ENCODE results near the gene OOSP1. TPM values are rescaled to one million over a fixed set of nuclear protein-coding genes. Genes with fewer than 3 reads are reported as not detected.
"Not testable (repeated sequence)": the region's sequence is repeated elsewhere in the genome, so short reads cannot be mapped to it uniquely, and the experiment has no call there.

The OOSP1 gene
- total RNA-seq, 1 donor from 2014 or later, result not detected

- no peak for DNase-seq (ENCODE audit: low read depth in 2 of 2)
Measured at GRCh38 chr11:59960502-59961381, 22.5 kb downstream of the OOSP1 start.

GRCh38 chr11:59962107-59962482, 23.9 kb downstream of the OOSP1 start:
- no peak for DNase-seq (ENCODE audit: low read depth in 2 of 2)

GRCh38 chr11:59963733-59964132, 25.5 kb downstream of the OOSP1 start, which contains the start of gene OOSP4A:
Gene OOSP4A (plus strand): TSS chr11:59964033. CDS start chr11:59964033, 0 bp downstream.
- no peak for DNase-seq (ENCODE audit: low read depth in 2 of 2)

GRCh38 chr11:59965424-59965823, 27.2 kb downstream of the OOSP1 start:
- no peak for DNase-seq (ENCODE audit: low read depth in 2 of 2)

- no peak for DNase-seq (ENCODE audit: low read depth in 2 of 2)
Measured at GRCh38 chr11:59966201-59966600, 28.0 kb downstream of the OOSP1 start.

GRCh38 chr11:59967677-59968394, 29.6 kb downstream of the OOSP1 start:
- DNase-seq (ENCODE audit: low read depth in 2 of 2), result no peak

GRCh38 chr11:59968395-59968783, 30.2 kb downstream of the OOSP1 start:
- no peak for DNase-seq (ENCODE audit: low read depth in 2 of 2)

- no peak for DNase-seq (ENCODE audit: low read depth in 2 of 2)
Measured at GRCh38 chr11:59973097-59973496, 34.9 kb downstream of the OOSP1 start.

- no peak for DNase-seq (ENCODE audit: low read depth in 2 of 2)
Measured at GRCh38 chr11:59981106-59981770, 43.0 kb downstream of the OOSP1 start.

GRCh38 chr11:59982037-59982436, 43.8 kb downstream of the OOSP1 start:
- DNase-seq (ENCODE audit: low read depth in 2 of 2), result not testable (repeated sequence)

GRCh38 chr11:59983212-59983611, 45.0 kb downstream of the OOSP1 start:
- DNase-seq (ENCODE audit: low read depth in 2 of 2), result no peak

- no peak for DNase-seq (ENCODE audit: low read depth in 2 of 2)
Measured at GRCh38 chr11:59984368-59984767, 46.1 kb downstream of the OOSP1 start.

- no peak for DNase-seq (ENCODE audit: low read depth in 2 of 2)
Measured at GRCh38 chr11:59990421-59990820, 52.2 kb downstream of the OOSP1 start.

GRCh38 chr11:59992425-59992824, 54.2 kb downstream of the OOSP1 start:
- DNase-seq (ENCODE audit: low read depth in 2 of 2), result no peak

- DNase-seq (ENCODE audit: low read depth in 2 of 2), result no peak
Measured at GRCh38 chr11:59997800-59998199, 59.6 kb downstream of the OOSP1 start.

- DNase-seq (ENCODE audit: low read depth in 2 of 2), result no peak
Measured at GRCh38 chr11:59999691-60000090, 61.5 kb downstream of the OOSP1 start.

GRCh38 chr11:60003729-60004128, 65.5 kb downstream of the OOSP1 start:
- no peak for DNase-seq (ENCODE audit: low read depth in 2 of 2)

- no peak for DNase-seq (ENCODE audit: low read depth in 2 of 2)
Measured at GRCh38 chr11:60005360-60005759, 67.1 kb downstream of the OOSP1 start.
